HG03469 (cell line): Measurements from ENCODE around the gene CALY.

Experiments used
- ATAC-seq: cut with Tn5 transposase; IDR thresholded peaks from one replicate; pipeline ENCODE4 v1.9.1; 2021; ENCODE audit warnings: mild to moderate bottlenecking, moderate library complexity, moderate number of reproducible peaks; ENCODE audit not compliant: unreplicated experiment

CALY gene

DNA sequence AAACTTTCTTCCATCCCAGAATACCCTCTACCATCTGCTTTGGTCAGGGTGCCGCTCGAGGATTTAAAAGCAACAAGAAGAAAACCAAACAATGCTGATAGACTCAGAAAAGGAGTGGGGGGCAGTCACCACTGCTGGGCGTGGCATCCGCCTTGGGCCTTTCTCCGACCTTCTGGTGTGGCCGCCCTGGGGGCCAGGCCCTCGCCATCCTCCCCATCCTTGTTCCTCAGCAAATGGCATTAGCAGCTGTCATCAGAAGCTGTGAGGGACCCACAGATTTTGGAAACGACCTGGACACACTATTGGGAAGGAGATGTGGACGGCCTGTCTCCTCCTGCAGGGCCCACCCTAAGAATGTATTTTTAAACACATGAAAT, 23.9 kb downstream of the CALY start:
- ATAC-seq: no peak

DNA sequence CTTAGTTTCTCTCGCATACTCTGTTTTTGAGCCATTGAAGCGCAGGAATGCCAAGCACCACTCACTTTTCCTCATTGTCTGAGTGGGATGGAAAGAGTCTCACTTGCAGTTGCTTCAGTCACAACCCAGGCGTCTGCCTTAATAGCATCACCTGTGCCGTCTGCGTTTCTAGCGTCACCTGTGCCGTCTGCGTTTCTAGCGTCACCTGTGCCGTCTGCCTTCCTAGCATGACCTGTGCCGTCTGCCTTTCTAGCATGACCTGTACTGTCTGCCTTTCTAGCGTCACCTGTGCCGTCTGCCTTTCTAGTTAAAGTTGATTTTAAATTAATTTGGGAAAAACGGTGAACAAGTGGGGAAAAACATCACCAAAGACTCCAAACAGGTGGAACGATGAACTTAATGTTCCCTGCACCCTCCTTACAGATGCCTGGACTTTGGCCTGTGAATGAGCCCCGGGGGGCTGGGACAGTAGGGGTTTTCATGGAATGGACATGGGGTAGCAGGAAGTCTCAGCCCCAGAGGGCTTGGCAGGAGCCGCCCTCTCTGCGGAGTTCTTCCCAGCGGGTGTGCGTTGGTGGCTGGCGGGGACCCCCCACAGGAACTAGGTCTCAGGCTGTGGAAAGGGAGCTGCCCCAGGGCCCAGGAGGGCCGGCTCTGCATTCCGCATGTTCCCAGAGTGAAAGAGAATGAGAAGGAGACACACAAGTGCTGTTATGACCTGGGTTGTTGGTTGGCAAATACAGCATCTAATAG, 24.5 kb downstream of the CALY start:
- ATAC-seq: no peak

DNA sequence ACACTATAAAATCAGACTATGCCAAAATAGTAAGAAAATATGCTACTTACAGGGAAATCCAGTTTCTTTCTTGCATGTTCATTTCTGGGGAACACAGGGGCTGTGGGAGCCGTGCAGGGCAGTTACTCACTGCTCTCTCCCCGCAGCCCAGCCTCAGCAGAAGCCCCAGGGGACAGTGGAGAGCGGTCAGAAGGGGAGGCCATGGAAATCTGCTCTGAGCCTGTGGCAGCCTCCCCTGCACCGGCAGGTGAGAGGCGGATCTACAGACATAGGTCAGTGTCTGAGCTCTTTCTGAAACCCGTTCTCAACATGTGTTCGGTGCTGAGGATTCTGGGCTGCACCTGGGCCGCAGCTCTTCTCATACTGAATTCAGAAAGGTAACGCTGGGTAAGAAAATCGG, 25.1 kb downstream of the CALY start:
- no peak for ATAC-seq

DNA sequence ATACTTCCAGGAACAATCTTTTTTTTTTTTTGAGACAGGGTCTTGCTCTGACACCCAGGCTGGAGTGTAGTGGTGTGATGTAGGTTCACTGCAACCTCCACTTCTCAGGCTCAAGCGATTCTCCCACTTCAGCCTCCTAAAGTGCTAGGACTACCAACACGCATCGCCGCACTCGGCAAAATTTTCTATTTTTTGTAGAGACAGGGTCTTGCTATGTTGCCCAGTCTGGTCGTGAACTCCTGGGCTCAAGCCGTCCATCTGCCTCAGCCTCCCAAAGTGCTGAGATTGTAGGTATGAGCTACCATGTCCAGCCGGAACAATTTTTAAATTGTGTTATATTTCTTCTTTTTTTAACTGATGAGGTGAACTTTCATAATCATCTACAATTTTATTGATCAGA, 25.9 kb downstream of the CALY start:
- no peak for ATAC-seq

DNA sequence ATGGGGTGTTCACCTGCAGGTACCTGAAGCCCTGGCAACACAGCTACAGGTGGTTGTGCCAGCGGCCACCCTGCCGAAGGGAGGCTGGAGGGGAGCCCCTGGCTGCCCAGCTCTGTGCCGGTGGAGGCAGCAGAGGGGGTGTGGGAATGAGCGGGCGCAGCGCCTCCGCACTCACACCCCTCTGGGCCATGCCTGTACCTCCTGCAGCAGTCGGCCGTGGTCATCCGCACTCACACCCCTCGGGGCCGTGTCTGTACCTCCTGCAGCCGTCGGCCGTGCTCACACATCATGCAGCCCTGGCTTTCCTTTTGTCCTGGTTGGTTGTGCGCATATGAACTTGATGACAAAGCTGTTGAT, 26.3 kb downstream of the CALY start:
- ATAC-seq: no peak

DNA sequence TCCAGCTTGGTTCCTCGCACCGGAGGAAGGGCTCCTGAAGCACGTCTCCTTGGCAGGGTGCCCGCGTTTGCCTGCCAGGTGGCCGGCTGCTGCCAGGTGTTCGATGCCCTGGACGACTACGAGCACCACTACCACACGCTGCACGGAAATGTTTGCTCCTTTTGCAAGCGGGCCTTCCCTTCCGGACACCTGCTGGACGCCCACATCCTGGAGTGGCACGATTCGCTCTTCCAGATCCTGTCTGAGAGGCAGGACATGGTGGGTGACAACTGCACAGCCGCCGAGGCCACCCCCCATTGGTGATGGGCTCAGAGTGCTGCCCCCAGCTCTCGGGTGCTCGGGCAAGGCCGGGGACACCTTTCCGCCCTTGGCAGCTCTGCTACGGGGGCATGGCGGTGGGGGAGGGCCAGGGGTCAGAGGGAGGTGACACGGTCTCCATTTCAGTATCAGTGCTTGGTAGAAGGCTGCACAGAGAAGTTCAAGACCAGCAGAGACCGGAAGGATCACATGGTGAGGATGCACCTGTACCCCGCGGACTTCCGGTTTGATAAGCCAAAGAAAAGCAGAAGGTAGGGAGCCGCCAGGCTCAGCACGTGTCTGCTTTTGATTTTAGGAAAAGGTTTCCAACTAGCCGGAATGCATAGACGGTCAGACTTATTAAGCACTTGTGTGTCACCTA, 26.8 kb downstream of the CALY start:
- no peak for ATAC-seq

DNA sequence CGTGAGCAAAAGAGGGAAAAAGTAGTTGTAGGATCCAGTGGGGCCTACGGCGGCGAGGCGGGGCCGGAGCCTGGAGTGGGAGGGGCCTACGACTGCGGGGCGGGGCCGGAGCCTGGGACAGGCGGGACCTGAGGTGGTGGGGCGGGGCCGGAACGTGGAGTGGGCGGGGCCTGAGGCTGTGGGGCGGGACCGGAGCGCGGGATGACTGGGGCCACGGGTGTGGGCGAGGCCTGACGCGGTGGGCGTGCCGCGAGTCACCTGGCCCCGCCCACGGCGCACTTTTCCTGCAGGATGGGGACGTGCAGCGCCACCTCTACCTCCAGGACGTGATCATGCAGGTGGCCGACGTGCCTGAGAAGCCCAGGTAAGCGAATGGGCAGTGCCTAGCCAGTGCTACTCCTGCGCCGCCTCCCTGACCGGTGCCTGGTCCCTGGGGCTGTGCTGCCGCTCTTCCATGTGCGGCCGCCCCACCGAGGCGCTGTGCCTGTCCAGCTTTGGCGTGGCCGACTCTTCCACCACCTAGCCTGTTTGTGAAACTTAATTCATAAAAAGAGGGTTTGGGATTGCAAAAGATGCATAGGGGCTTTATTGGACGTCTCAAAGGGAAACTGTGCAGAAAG, 27.5 kb downstream of the CALY start:
- ATAC-seq: peak; percentile 46

DNA sequence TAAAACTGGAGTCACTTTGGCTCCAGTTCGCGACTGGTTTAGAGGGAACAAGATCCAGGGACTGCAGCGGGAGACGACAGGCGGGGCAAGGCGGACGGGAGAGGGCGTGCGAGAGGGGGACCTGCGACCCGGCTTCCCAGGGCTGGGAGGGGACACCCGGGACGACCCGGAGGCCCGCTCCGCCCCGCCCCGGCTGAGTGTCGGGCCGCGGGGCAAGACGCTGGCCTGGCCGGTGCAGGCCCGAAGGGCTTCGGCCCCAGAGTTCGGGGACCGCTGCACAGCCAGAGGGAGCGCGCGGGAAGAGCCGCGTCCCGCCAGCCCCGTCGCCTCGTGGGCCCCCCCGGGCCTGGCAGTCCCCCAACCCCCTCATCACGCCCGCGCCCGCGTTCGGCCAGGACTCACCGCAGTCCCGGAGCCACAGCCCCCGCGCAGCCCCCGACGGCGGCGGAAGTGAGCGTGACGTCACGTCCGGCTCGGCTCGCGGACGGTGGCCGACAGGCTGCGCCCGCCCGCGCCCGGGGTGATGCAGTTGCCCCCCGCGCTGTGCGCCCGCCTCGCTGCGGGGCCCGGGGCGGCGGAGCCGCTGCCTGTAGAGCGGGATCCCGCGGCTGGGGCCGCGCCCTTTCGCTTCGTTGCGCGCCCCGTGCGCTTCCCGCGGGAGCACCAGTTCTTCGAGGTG, 28.1 kb downstream of the CALY start, which contains the start of the genes TUBGCP2 and ZNF511:
Gene TUBGCP2, minus strand, starts transcription at position 452 of the 679 bp plus-strand sequence. CDS start 5,931 bp downstream, outside the sequence.
Gene ZNF511, plus strand, starts transcription at position 494 of the 679 bp plus-strand sequence. Its CDS starts 30 bp downstream, at position 524.
- ATAC-seq: peak; percentile 52

DNA sequence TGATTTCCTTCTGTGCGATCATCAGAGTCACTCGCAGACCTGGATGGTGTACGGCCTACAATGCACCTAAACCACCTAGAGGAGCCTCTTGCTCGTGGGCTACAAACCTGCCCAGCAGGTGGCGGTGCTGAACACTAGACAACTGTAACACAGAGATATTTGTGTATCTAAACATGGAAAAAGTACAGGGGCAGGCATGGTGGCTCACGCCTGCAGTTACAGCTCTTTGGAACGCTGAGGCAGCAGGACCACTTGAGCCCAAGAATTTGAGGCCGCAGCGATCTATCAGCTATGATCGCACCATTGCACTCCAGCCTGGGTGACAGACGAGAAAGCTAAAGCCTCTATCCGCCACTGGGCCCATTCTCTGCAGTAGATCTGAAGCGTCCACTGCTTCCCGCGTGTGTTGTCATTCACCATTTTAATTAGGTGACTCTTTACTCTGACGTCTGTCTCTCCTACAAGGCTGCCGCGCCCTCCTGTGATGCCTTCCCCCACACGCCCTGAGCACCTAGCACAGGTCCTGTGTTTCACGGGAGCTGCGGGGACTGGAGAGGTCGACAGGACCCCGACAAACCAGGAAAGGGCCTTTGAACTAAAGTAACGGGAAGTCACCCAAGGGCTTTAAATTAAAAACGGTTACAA, 28.8 kb downstream of the CALY start:
- no peak for ATAC-seq

DNA sequence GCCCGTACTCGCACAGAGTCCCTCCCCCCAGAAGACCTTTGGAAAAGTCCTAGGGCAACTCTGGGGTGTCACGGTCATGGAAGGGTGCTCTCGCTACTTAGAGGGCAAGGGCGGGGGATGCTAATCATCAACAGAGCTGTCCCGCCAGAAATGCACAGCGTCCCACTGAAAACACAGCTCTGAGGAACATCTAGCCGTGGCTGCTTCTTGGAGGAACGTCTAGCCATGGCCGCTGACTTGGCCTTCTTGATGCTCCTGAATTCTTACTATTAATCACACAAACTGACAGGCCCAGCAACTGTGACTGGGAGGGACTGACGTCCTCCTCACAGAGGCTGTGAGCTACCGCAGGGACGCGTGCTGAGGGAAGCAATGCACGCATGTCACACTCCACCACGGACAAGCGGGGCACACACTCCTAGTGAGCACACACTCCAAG, 29.7 kb downstream of the CALY start:
- ATAC-seq: no peak

DNA sequence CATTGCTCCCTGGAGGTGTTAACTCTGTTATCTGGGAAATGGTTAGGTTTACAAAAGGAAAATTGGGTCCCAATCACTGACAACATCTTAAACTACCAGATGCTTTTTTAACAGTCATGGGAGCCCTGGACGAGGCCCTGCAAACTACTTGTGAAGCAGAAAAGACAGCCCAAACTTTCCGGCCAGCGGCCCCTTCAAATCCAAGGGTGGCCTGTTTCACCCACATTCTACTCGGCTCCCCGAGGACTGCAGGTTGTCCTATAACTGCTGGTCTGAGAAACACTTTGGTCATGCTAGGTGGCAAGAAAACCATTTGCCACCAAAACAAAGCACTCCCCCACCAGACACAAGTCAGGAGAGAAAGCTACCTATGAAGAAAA, 30.6 kb downstream of the CALY start:
- no peak for ATAC-seq

DNA sequence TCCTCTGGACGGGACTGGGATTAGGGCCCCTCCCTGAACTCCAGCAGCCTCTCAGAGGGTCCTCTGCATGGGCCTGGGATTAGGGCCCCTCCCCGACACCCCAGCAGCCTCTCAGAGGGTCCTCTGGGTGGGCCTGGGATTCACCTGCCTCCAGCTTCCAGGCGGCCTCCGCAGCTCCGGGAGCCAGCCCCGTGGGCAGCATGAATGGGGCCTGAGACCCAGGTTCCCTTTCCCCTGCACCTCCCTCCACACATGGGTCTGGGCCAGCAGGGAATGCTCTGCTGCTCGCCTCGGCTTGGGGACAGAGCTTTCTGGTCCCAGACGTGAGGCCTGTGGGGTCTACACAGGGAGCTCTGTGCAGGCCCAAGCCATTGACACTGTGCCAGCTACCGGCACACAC, 33.5 kb downstream of the CALY start:
- ATAC-seq: no peak

DNA sequence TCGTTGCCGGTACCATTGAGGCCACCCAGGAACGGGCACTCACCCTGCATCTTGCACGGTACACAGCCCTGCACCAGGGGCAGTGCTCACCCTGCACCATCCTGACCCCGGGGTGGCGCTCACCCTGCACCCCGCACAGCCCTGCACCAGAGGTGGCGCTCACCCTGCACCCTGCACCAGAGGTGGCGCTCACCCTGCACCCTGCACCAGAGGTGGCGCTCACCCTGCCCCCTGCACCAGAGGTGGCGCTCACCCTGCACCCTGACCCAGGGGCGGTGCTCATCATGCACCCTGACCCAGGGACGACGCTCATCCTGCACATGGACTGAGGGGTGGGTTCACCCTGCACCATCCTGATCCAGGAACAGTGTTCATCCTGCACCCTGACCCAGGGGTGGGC, 34.5 kb downstream of the CALY start:
- ATAC-seq: no peak

DNA sequence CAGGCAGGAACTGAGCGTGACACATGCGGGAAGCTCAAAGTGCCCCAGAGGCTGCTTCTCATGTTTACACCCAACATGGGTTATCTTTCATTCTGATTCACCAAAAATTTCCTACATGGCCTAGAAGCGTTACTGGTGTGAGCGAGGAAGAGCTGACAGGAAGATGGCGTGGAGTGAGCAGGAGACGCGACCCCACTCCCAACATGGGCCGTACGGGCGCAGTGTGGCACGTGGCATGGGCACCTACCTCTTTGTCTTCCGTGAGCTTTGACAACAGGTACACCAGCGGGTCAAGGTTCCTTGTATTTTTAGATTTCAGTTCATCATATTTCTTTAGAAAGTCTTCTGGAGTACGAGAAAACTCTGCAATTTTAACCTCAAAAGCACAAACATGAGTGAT, 37.0 kb downstream of the CALY start:
- ATAC-seq: no peak

DNA sequence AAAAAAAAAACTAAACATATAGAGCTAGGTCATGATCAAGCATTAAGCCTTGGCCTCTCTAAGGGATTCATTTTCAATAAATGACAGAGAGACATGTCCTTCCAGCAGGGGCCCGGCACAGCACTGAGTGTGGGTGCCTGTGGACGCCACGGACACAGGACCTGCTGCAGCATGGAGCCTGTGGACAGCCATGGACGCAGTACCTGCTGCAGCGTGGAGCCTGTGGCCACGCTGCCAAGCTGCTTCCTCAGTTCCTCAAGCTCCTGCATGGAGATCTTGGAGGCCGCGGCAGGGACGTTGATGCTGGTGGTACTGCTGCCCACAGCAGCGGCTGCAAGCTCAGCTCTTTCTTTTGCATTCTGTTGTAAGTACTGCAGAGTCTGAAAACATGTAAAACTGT, 37.5 kb downstream of the CALY start:
- ATAC-seq: no peak

DNA sequence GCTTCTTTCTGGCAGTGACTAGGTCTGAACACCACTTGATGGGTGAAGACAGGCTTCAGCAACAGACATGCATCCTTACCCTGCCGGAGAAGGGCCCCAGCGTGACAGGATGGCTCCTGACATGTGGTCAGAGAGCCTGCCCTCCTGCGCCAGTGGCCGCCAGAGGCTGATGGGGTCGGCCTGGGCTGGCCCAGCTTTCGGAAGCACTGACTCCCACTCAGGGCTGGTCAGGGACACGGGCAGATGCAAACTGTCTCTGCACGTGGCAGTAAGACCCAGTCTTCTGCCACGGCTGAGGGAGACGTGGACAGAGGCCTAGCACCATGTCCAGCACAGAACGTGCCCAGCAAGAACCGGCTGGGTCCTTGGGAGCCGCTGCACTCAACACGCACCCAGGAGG, 38.2 kb downstream of the CALY start:
- no peak for ATAC-seq

DNA sequence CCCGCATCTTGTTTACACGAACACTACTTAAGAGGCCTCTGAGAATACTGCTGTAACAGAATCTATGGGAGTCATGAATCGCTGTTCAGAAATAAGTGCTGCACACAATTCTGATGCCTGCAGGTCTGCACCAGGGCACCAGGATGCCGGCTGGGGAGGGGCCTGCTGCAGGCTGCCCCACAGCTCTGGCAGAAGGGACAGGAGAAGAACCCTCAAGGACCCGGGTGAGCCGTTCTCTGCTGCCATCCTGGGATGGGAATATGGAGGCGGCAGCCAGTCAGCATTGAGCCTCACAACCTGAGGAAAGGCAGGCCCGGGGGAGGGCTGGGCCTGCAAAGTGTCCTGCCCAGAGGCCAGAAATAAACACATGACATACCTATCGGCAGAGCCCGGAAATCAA, 39.2 kb downstream of the CALY start:
- ATAC-seq: no peak

DNA sequence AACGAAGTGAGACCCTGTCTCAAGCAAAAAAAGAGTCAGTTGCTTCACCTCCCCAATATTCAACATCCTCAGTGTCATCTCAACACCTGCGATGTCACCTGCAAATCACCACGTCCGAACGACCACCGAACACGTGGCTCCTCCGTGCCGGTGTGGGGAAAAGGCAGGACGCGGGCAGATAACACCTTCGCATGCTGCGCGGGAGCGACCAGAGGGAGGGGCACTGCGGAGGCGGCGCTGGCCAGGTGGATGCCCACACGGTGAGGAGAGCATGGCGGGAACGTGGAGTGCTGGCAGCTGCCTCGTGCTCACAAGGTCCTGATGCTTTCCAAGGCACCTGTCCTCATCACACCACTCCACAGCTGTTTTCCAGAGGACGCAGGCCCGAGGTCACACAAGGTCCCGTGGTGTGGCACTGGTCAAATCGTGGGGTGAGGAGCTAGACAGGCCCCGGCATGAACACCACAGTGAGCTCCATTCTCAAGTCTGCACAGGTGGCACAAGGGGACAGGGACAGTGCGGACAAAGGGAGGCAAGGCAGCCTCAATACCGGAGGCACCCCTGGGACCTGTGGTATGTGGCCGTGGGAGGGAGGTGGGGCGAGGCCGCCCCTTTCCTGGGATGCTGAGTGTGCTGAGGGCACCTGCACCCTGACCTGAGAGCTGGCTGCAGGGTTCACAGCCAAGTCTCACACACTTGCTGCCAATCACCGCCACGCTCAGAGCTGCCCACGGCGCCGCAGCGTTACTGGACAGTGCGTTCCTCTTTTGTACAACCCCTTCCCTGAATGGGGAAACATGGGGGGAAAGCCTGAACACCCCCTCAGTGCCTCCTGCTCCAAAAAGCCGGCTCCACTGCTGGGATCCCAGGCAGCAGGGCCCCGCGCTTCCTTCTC, 41.0 kb downstream of the CALY start:
- no peak for ATAC-seq

DNA sequence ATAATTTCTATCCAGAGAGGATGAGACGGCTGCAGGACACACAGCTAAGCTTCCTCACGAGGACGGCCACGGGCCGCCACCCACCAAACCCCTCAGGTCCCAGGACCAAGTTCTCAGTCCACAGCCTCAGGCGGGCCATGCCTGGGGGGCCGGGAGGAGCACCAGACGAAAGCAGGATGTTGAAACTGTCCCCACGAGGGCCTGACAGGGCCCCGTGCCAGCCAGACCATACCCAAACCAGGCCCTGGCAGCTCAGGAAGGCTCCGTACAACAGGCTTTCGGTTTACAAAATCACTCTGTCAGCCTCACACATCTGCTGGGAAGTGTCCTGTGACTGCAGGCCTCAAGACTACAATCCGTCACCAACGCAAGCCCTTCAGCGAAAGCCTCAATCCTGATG, 42.5 kb downstream of the CALY start:
- ATAC-seq: no peak

DNA sequence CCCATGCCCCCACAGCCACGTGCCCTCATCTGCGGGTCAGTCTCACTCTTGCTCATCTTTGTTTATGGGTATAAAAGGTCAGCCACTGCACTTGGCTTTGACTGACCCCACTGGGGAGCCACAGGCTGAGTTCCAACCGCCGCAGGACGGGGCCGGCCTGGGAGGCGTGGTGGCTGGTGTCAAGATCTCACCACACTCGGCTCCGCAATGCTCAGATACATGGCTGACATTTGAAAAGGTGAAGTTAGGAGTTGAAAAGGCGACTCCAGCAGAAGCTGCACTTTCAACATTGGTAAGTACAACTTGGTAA, 42.9 kb downstream of the CALY start:
- no peak for ATAC-seq
